AG04450 (cell line): ENCODE results near the gene NNAT. TPM values are rescaled to one million over a fixed set of nuclear protein-coding genes. Genes with fewer than 3 reads are reported as not detected.

Experiments used
- CTCF ChIA-PET: fragments of 300-600, 350-600 bp; formaldehyde crosslinking; extraction: SDS; loops from one replicate; lab custom pipeline; 2022; ENCODE audit warnings: antibody characterized with exemption, inconsistent platforms; lab: Charles Lee
- POLR2A ChIA-PET: fragments of 350-600 bp; formaldehyde crosslinking; extraction: SDS; loops from one replicate; lab custom pipeline; 2021; ENCODE audit warnings: antibody characterized with exemption, inconsistent platforms; lab: Yijun Ruan, JAX
- DNase-seq: peaks from one replicate; pipeline ENCODE4 v3.0.0-alpha.2; 2011; ENCODE audit warnings: low read depth, low spot score
- H3K27ac ChIP-seq: one replicate; pipeline ENCODE4 v1.5.1; 2012; ENCODE audit warnings: low read depth, low read length, control low read depth
- H3K27me3 ChIP-seq: one replicate; pipeline ENCODE4 v1.6.0; 2012; ENCODE audit warnings: low read length; ENCODE audit not compliant: control insufficient read depth, insufficient read depth
- H3K4me3 ChIP-seq: 2 replicates; pipeline ENCODE4 v1.5.1; 2011; ENCODE audit warnings: mild to moderate bottlenecking, low read depth, low read length, control low read depth
- H3K9me3 ChIP-seq: 2 replicates; pipeline ENCODE4 v1.5.1; 2012; ENCODE audit warnings: low read length; ENCODE audit not compliant: control insufficient read depth, insufficient read depth
- polyA plus RNA-seq: library from polyadenylated mRNA; depleted of rRNA; stranded (reverse); fragments of >200 nt; gene quantifications from 2 replicates; pipeline ENCODE4 v1.2.3, GENCODE V29; 2011
- TF ChIP-seq, protein P1 (sequence below): IDR thresholded peaks from 2 replicates; pipeline ENCODE4 v1.5.1; 2011; ENCODE audit warnings: low read depth, low read length, control low read depth, inconsistent platforms

The NNAT gene
- polyA plus RNA-seq, 1 experiment, result 54.0 TPM

DNA sequence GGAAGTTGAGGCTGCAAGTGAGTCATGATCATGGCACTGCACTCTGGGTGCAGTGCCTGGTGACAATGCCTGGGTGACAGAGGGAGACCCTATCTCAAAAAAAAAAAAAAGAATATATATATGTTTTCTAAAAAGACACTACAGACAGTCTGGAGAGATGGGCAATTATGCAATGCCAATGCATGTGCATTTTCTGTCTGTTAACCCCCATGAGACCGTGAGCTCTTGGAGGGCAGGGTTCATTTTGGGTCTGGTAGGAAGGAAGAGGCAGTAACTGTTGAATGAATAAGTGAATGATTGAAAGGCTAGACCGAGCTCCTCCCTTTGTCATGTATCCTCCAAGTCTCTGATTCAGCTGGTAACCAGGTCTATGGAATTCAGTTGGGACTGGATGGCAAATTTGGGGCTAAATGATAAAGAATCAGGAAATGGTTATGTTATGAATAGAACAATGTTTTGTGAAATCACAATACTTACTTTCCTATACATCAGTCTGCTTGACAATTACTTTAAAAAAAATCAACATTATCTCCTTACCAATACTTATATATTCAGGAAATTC lies 12.2 kb downstream of the NNAT start:
- H3K9me3 ChIP-seq, result no peaks in the 10 kb centered on the region
- H3K4me3 ChIP-seq, result no peak overlapping the region
- ChIA-PET POLR2A (interaction anchor here (1.1 kb wide), 1 partner anchor 257 kb away, joined by 3 read pairs; no protein-coding TSS in a partner anchor), CTCF (interaction anchor here (0.7 to 4.3 kb wide), 13 partner anchors 19 to 343 kb away, joined by 3 to 75 read pairs (median 6); no protein-coding TSS in a partner anchor)
- H3K27ac ChIP-seq, result no peak overlapping the region
- TF ChIP-seq, protein P1, sequence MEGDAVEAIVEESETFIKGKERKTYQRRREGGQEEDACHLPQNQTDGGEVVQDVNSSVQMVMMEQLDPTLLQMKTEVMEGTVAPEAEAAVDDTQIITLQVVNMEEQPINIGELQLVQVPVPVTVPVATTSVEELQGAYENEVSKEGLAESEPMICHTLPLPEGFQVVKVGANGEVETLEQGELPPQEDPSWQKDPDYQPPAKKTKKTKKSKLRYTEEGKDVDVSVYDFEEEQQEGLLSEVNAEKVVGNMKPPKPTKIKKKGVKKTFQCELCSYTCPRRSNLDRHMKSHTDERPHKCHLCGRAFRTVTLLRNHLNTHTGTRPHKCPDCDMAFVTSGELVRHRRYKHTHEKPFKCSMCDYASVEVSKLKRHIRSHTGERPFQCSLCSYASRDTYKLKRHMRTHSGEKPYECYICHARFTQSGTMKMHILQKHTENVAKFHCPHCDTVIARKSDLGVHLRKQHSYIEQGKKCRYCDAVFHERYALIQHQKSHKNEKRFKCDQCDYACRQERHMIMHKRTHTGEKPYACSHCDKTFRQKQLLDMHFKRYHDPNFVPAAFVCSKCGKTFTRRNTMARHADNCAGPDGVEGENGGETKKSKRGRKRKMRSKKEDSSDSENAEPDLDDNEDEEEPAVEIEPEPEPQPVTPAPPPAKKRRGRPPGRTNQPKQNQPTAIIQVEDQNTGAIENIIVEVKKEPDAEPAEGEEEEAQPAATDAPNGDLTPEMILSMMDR, result no peak
- peaks cover 2% of the 10 kb centered on the region for H3K27me3 ChIP-seq
- DNase-seq, result no peak

DNA sequence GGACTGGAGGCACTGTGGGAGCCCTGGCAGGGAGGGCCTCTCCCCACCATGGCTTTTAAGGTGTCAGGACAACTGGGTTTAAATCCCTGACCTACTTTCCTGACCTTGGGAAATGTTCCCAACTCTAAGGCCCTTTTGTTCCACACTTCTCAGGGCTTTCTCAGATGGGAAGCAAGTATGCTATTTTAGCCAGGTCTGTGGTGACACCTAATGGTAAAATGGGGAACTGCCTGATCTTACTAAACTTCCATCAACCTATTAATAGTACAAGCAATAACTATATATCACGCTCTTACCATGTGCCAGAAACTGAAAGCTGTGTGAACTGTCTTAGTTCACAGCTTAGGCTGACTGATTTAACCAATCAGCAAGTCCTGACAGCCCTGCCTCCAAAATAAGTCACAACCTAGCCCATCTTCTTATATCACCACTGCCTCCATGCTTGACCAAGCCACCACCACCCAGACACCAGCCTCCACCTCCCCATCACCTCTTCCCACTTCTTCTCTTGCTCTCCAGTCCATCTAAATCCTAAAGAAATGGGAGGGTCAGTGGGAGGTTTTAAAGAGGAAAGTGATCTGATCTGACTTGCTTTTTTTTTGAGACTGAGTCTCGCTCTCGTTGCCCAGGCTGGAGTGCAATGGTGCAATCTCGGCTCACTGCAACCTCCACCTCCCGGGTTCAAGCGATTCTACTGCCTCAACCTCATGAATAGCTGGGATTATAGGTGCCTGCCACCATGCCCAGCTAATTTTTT lies 13.5 kb downstream of the NNAT start:
- TF ChIP-seq, protein P1, result peak; percentile 88

DNA sequence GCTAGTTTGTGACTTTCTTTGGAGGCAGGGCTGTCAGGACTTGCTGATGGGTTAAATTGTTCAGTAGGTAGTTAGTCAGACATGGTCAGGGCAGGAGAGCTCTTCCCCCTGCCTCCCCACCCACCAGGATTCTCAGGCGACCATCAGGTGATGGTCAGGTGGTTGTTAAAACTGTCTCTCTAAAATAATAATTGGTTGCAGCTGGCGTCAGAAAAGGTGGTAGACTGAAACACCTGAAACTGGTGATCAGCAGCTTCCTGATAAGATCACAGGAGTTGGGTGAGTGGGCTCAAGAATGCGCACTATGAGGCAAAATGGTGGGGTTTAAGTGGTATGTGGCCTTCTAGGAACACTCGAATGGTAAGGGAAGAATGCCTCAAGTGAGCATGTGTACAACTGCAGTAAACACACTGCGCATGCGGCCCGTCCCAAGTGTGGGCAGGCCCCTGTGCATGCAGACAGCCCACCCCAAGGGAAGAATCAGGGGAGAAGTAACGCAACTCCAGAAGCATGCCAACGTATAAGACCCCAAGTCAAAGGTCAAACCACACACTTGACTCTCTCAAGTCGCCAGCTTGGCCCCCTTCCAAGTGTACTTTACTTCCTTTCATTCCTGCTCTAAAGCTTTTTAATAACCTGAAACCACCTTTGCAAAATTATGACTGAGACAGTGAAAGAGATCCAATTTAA lies 14.5 kb downstream of the NNAT start:
- ChIA-PET CTCF (interaction anchor here (0.6 to 4.3 kb wide), 15 partner anchors 16 to 344 kb away, joined by 3 to 75 read pairs (median 9); no protein-coding TSS in a partner anchor), POLR2A (no interaction called here)
- H3K9me3 ChIP-seq, result no peaks in the 10 kb centered on the region
- H3K27ac ChIP-seq, result no peak overlapping the region
- no peak overlapping the region for H3K4me3 ChIP-seq
- H3K27me3 ChIP-seq, result peaks cover 4% of the 10 kb centered on the region
- TF ChIP-seq, protein P1, result no peak
- DNase-seq, result no peak

More for the DNA sequence above, 13.5 kb downstream of the NNAT start:
- peaks cover 4% of the 10 kb centered on the region for H3K27me3 ChIP-seq
- no peaks in the 10 kb centered on the region for H3K9me3 ChIP-seq
- DNase-seq, result no peak
- ChIA-PET CTCF (interaction anchor here (0.6 to 4.3 kb wide), 21 partner anchors 15 to 345 kb away, joined by 3 to 75 read pairs (median 4); no protein-coding TSS in a partner anchor), POLR2A (no interaction called here)
- H3K4me3 ChIP-seq, result no peak overlapping the region
- no peak overlapping the region for H3K27ac ChIP-seq

DNA sequence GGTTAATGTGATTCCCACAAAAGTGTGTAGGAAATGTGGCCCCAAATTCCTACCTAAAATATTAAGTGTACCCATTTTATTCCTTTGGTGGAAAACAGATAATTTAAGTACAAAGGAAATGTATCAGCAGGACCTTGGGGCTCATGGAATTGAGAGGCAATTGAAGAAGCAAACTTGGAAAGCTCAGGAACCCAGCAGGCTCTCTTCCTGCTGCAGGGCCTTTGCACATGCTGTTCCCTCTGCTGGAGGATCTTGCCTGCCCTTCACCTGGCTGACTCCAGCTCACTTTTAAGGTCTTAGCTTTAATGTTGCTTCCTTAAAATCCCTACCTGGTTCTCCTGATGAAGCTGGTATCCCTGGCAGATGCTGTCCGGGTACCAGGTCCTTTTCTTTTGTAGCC lies 16.5 kb downstream of the NNAT start:
- no peak for DNase-seq
- CTCF ChIA-PET, result interaction anchor here (0.7 to 1.3 kb wide), 5 partner anchors 145 to 342 kb away, joined by 3 to 9 read pairs (median 4); no protein-coding TSS in a partner anchor

More for the DNA sequence above, 16.5 kb downstream of the NNAT start:
- Histone ChIP-seq H3K9me3 (no peaks in the 10 kb centered on the region), H3K4me3 (no peak overlapping the region), H3K27ac (no peak overlapping the region), H3K27me3 (peaks cover 4% of the 10 kb centered on the region)
- TF ChIP-seq, protein P1, result no peak
- POLR2A ChIA-PET, result interaction anchor here (0.6 kb wide), 1 partner anchor 158 kb away, joined by 3 read pairs; no protein-coding TSS in a partner anchor
